Neural progenitor cell (in vitro differentiated cells): Measurements from ENCODE around the gene KRT6C. TPM values are rescaled to one million over a fixed set of nuclear protein-coding genes. Genes with fewer than 3 reads are reported as not detected.
"Not testable (repeated sequence)": the region's sequence is repeated elsewhere in the genome, so short reads cannot be mapped to it uniquely, and the experiment has no call there.

Source experiments
- DNase-seq: peaks from one replicate; pipeline ENCODE4 v3.0.0-alpha.2; 2016; ENCODE audit warnings: low spot score
- H2AFZ ChIP-seq: fragments of 200-600 bp; sonication (generic); replicated peaks from 2 replicates; pipeline ENCODE4 v1.6.1; 2016; ENCODE audit warnings: antibody characterized with exemption
- H3F3A ChIP-seq: fragments of 200-600 bp; sonication (generic); 2 replicates; pipeline ENCODE4 v1.6.1; 2016; ENCODE audit warnings: antibody characterized with exemption, low read depth
- H3K27ac ChIP-seq: fragments of 200-600 bp; sonication (generic); 2 replicates; pipeline ENCODE4 v1.5.1; 2016; ENCODE audit warnings: mild to moderate bottlenecking
- H3K27me3 ChIP-seq: fragments of 200-600 bp; sonication (generic); 2 replicates; pipeline ENCODE4 v1.6.1; 2016; ENCODE audit warnings: mild to moderate bottlenecking, moderate library complexity
- H3K36me3 ChIP-seq: fragments of 200-600 bp; sonication (generic); 2 replicates; pipeline ENCODE4 v1.5.1; 2016
- H3K4me1 ChIP-seq: fragments of 200-600 bp; sonication (generic); 2 replicates; pipeline ENCODE4 v1.6.1; 2016; ENCODE audit warnings: mixed run types
- H3K4me2 ChIP-seq: fragments of 200-600 bp; sonication (generic); 2 replicates; pipeline ENCODE4 v1.6.1; 2016
- H3K4me3 ChIP-seq: fragments of 200-600 bp; sonication (generic); 2 replicates; pipeline ENCODE4 v1.5.1; 2016
- H3K79me2 ChIP-seq: fragments of 200-600 bp; sonication (generic); 2 replicates; pipeline ENCODE4 v1.6.1; 2016; ENCODE audit warnings: low read depth
- H3K9ac ChIP-seq: fragments of 200-600 bp; sonication (generic); 2 replicates; pipeline ENCODE4 v1.6.1; 2016
- H3K9me3 ChIP-seq: fragments of 200-600 bp; sonication (generic); 2 replicates; pipeline ENCODE4 v1.5.1; 2016; ENCODE audit warnings: low read depth
- H4K20me1 ChIP-seq: fragments of 200-600 bp; sonication (generic); 2 replicates; pipeline ENCODE4 v1.6.1; 2016; ENCODE audit warnings: low read depth
- H3K27ac Mint-ChIP-seq: 3 replicates; pipeline ENCODE4 v1.8.0; 2021; ENCODE audit warnings: mixed read lengths
- H3K27me3 Mint-ChIP-seq: 2 replicates; pipeline ENCODE4 v1.8.0; 2022; ENCODE audit warnings: low read depth, mild to moderate bottlenecking, inconsistent platforms, moderate library complexity, mixed read lengths; ENCODE audit not compliant: insufficient read depth
- H3K36me3 Mint-ChIP-seq: 3 replicates; pipeline ENCODE4 v1.8.0; 2021; ENCODE audit warnings: mixed read lengths
- H3K4me1 Mint-ChIP-seq: 3 replicates; pipeline ENCODE4 v1.8.0; 2021; ENCODE audit warnings: mixed read lengths
- H3K4me3 Mint-ChIP-seq: 3 replicates; pipeline ENCODE4 v1.8.0; 2021; ENCODE audit warnings: mild to moderate bottlenecking, moderate library complexity, mixed read lengths
- H3K9me3 Mint-ChIP-seq: 3 replicates; pipeline ENCODE4 v1.8.0; 2020; ENCODE audit warnings: mixed read lengths
- EZH2 ChIP-seq: fragments of 200-600 bp; sonication (generic); IDR thresholded peaks from 2 replicates; pipeline ENCODE4 v1.6.1; 2017; ENCODE audit warnings: antibody characterized with exemption, mild to moderate bottlenecking, moderate library complexity
- EZH2phosphoT487 ChIP-seq: fragments of 200-600 bp; sonication (generic); IDR thresholded peaks from 2 replicates; pipeline ENCODE4 v1.6.1; 2017; ENCODE audit warnings: antibody characterized with exemption
- total RNA-seq: library from RNA; depleted of rRNA; stranded (reverse); fragments of >200 nt; gene quantifications from 2 replicates; pipeline ENCODE4 v1.2.3, GENCODE V29; 2015; ENCODE audit warnings: low replicate concordance
- TF ChIP-seq, protein P1 (sequence below): fragments of 200-600 bp; sonication (generic); IDR thresholded peaks from 2 replicates; pipeline ENCODE4 v1.5.1; 2017; ENCODE audit warnings: antibody characterized with exemption, mild to moderate bottlenecking

KRT6C gene
- total RNA-seq, 1 donor from 2014 or later = not detected

DNA sequence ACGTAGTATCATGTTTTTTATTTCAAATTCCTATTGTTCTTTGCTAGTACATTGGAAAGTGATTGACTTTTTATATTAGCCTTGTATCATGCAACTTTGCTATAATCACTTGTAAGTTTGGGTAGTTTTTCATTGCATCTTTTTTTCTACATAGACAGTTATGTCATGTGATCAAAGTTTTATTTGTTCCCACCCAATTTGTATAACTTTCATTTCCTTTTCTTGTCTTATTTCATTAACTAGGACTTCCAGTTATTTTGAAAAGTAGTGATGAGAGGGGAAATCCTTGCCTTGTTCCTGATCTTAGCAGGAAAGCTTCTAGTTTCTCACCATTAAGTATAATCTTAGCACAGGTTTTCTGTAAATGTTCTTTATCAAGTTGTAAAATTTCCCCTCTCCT, 29.3 kb upstream of the KRT6C start:
- Histone ChIP-seq H4K20me1 (no peaks in the 10 kb centered on the region), H3K4me1 (no peaks in the 10 kb centered on the region), H3K9ac (no peak overlapping the region), H3K27me3 (no peaks in the 10 kb centered on the region), H3K4me2 (no peak overlapping the region), H3K4me3 (no peak overlapping the region), H3K27ac (no peak overlapping the region), H2AFZ (no peak overlapping the region), H3K36me3 (no peaks in the 10 kb centered on the region), H3F3A (no peaks in the 10 kb centered on the region), H3K9me3 (no peaks in the 10 kb centered on the region), H3K79me2 (no peaks in the 10 kb centered on the region)
- Mint-ChIP-seq H3K36me3 (no peaks in the 10 kb centered on the region), H3K27me3 (no peaks in the 10 kb centered on the region), H3K9me3 (peaks cover 2% of the 10 kb centered on the region), H3K4me1 (no peaks in the 10 kb centered on the region), H3K4me3 (no peak overlapping the region), H3K27ac (no peak overlapping the region)
- TF ChIP-seq, protein P1, sequence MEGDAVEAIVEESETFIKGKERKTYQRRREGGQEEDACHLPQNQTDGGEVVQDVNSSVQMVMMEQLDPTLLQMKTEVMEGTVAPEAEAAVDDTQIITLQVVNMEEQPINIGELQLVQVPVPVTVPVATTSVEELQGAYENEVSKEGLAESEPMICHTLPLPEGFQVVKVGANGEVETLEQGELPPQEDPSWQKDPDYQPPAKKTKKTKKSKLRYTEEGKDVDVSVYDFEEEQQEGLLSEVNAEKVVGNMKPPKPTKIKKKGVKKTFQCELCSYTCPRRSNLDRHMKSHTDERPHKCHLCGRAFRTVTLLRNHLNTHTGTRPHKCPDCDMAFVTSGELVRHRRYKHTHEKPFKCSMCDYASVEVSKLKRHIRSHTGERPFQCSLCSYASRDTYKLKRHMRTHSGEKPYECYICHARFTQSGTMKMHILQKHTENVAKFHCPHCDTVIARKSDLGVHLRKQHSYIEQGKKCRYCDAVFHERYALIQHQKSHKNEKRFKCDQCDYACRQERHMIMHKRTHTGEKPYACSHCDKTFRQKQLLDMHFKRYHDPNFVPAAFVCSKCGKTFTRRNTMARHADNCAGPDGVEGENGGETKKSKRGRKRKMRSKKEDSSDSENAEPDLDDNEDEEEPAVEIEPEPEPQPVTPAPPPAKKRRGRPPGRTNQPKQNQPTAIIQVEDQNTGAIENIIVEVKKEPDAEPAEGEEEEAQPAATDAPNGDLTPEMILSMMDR = no peak
- TF ChIP-seq EZH2 (no peak), EZH2phosphoT487 (no peak)
- no peak for DNase-seq

DNA sequence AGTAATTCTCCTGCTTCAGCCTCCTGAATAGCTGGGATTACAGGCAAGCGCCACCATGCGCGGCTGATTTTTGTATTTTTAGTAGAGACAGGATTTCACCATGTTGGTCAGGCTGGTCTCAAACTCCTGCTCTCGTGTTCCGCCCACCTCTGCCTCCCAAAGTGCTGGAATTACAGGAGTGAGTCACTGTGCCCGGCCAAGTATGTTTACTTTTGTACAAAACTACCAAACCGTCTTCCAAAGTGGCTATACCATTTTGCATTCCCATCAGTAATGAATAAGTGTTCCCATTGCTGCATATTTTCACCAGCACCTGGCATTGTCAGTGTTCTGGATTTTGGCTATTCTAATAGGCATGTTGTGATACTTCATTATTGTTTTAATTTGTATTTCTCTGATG, 27.9 kb upstream of the KRT6C start:
- Mint-ChIP-seq H3K36me3 (no peaks in the 10 kb centered on the region), H3K4me1 (peaks cover 3% of the 10 kb centered on the region), H3K9me3 (peaks cover 2% of the 10 kb centered on the region), H3K4me3 (no peak overlapping the region), H3K27ac (peak overlapping the region; percentile 17), H3K27me3 (no peaks in the 10 kb centered on the region)
- H3K4me2 ChIP-seq = no peak overlapping the region
- H3K27ac ChIP-seq = no peak overlapping the region
- H3K27me3 ChIP-seq = no peaks in the 10 kb centered on the region
- no peak overlapping the region for H2AFZ ChIP-seq
- no peak for DNase-seq
- TF ChIP-seq, protein P1 = no peak
- no peak for TF ChIP-seq EZH2phosphoT487
- TF ChIP-seq EZH2 = no peak
- H3K36me3 ChIP-seq = no peaks in the 10 kb centered on the region
- H3K9me3 ChIP-seq = no peaks in the 10 kb centered on the region
- peaks cover 7% of the 10 kb centered on the region for H3K4me1 ChIP-seq
- no peaks in the 10 kb centered on the region for H4K20me1 ChIP-seq
- H3K9ac ChIP-seq = no peak overlapping the region
- no peaks in the 10 kb centered on the region for H3K79me2 ChIP-seq
- peaks cover 5% of the 10 kb centered on the region for H3F3A ChIP-seq
- H3K4me3 ChIP-seq = no peak overlapping the region

DNA sequence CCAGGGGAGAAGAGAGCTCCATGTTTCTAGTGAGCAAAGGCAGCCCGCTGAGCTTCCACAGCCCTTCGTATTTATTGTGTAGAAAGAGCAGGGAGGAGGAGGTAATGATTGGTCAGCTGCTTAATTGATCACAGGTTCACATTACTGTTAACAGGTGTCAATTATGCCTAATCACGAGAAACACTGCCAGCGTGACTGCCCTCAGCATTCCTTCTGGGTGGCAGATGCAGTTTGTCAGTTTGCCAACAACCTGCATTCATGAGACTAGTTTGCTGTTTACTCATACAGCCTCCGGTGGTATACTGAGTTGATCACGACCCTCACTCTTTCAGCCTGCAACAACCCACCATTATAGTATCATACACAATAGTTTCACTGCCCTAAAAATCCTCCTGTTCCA, 27.0 kb upstream of the KRT6C start:
- not testable (repeated sequence) for H3K9ac ChIP-seq, H3K27ac ChIP-seq, H3K27me3 Mint-ChIP-seq, H3K27me3 ChIP-seq, H4K20me1 ChIP-seq, H2AFZ ChIP-seq, H3K79me2 ChIP-seq, H3K4me3 Mint-ChIP-seq, H3K9me3 ChIP-seq, H3K9me3 Mint-ChIP-seq, H3K36me3 Mint-ChIP-seq, H3K27ac Mint-ChIP-seq, H3K4me3 ChIP-seq, H3K4me2 ChIP-seq, H3K36me3 ChIP-seq, DNase-seq
- Histone ChIP-seq H3K4me1 (peaks cover 17% of the 10 kb centered on the region), H3F3A (peaks cover 13% of the 10 kb centered on the region)
- peaks cover 12% of the 10 kb centered on the region for H3K4me1 Mint-ChIP-seq

DNA sequence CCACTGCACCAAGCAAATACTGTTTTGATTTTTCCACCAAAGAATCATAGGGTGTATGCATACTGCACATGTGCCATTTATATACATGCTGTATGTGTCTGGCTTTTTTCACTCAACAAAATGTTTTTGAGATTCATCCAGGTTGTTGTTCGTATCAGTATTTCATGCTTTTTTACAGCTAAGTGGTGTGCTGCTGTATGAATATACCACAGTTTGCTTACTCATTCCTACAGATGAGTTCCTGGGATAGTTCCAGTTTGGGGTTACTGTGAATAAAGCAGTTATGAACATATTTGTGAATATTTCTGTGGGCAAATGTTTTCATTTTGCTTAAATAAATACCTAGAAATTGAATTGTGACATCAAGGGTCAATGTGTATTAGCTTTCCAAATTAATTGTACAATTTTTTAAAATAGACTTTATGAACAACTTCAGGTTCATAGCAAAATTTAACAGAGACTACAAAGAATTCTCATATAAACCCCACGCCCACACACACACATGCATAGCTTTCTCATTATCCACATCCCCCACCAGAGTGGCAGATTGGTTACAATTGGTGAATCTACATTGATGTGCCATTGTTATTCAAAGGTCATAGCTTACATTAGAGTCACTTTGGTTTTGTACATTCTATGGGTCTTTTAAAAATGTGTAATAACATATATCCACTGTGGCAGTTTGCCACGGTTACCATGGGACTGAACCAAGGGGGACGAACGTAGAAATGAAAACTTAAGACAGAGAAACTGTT, 26.4 kb upstream of the KRT6C start:
- H3K27ac Mint-ChIP-seq = no peak overlapping the region
- no peaks in the 10 kb centered on the region for H3K36me3 ChIP-seq
- no peak overlapping the region for H3K4me3 Mint-ChIP-seq
- H3K27ac ChIP-seq = no peak overlapping the region
- H3K4me2 ChIP-seq = no peak overlapping the region
- H3K9me3 ChIP-seq = no peaks in the 10 kb centered on the region
- H3K4me1 Mint-ChIP-seq = peaks cover 17% of the 10 kb centered on the region
- TF ChIP-seq, protein P1 = no peak
- no peak for TF ChIP-seq EZH2phosphoT487
- no peak for TF ChIP-seq EZH2
- H3K79me2 ChIP-seq = no peaks in the 10 kb centered on the region
- H3K4me3 ChIP-seq = no peak overlapping the region
- no peaks in the 10 kb centered on the region for H3K27me3 ChIP-seq
- H3K4me1 ChIP-seq = peaks cover 18% of the 10 kb centered on the region
- H3K9ac ChIP-seq = no peak overlapping the region
- no peaks in the 10 kb centered on the region for H4K20me1 ChIP-seq
- H3K27me3 Mint-ChIP-seq = no peaks in the 10 kb centered on the region
- H3K9me3 Mint-ChIP-seq = peaks cover 2% of the 10 kb centered on the region
- H3F3A ChIP-seq = peaks cover 13% of the 10 kb centered on the region
- DNase-seq = no peak
- H3K36me3 Mint-ChIP-seq = no peaks in the 10 kb centered on the region
- no peak overlapping the region for H2AFZ ChIP-seq
